Superior temporal gyrus (tissue), 1 donor: ENCODE results near the gene ALPI.
"Not testable (repeated sequence)": the region's sequence is repeated elsewhere in the genome, so short reads cannot be mapped to it uniquely, and the experiment has no call there.

ENCODE experiments used
- DNase-seq: peaks from one replicate; pipeline ENCODE4 v3.0.0-alpha.2; 2016; ENCODE audit errors: extremely low spot score

ALPI gene

DNA sequence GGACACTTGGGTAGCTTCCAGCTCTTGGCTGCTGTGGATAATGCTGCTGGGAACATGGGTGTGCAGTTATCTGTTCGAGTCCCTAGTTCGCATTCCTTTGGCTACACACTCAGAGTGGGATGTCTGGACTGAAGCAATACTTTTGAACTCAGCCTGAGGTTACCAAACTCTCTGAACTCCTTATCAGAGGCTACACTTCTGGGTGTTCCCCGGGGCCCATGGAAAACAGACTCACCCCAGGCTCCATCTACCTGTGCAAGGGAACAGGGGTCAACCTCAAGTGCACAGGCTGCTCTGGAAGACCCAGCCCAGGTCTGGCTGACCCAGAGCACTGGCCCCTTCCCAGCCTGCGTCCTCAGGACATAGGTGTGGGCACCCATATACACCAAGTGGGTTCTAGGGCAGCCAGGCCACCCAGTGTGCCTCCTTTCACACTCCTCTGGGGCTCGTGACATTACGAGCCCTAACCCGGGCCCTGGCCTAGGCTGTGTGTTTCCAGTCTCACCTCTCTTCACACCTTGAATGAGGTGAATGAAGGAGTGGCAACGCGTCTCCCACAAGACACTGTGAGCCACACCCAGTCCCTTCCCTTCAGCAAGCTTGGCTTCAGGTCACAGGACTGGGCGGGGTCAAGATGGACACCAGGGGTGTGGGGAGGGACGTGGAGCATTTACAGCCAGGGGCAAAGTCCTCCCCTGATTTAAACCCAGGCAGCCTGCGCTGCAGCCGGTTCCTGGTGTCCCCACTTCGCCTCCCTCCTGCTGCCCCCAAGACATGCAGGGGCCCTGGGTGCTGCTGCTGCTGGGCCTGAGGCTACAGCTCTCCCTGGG lies at the start of gene ALPI:
Gene ALPI, plus strand, starts transcription at position 728 of the 830 bp plus-strand sequence. Its CDS starts 47 bp downstream, at position 775.
- DNase-seq: no peak

DNA sequence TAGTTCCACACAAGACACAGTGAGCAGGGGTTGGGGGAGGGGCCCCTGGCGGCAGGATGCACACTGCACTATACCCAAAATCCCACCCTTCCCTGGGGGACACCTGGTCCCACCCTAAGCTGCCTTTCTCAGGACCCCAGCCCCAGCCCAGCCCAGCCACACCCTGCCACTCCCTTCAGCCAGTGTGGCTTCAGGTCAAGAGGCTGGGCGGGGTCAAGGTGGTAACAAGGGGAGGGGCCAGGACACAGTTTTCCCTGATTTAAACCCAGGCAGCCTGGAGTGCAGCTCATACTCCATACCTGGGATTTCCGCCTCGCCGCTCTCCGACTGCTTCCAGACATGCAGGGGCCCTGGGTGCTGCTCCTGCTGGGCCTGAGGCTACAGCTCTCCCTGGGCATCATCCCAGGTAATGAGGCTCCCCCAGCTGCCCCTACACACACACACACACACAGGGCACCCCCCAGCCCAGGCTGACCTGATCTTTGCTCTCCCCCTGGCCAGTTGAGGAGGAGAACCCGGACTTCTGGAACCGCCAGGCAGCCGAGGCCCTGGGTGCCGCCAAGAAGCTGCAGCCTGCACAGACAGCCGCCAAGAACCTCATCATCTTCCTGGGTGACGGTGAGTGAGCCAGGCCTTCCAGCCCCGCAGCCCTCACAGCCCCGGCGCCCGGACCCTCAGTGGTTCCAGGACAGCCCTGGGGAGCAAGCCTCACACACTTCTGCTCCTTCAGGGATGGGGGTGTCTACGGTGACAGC lies 49.2 kb upstream of the ALPI start, which contains the start of gene ALPG:
Gene ALPG, plus strand, starts transcription at position 289 of the 755 bp plus-strand sequence. Its CDS starts 51 bp downstream, at position 340.
- no peak for DNase-seq

DNA sequence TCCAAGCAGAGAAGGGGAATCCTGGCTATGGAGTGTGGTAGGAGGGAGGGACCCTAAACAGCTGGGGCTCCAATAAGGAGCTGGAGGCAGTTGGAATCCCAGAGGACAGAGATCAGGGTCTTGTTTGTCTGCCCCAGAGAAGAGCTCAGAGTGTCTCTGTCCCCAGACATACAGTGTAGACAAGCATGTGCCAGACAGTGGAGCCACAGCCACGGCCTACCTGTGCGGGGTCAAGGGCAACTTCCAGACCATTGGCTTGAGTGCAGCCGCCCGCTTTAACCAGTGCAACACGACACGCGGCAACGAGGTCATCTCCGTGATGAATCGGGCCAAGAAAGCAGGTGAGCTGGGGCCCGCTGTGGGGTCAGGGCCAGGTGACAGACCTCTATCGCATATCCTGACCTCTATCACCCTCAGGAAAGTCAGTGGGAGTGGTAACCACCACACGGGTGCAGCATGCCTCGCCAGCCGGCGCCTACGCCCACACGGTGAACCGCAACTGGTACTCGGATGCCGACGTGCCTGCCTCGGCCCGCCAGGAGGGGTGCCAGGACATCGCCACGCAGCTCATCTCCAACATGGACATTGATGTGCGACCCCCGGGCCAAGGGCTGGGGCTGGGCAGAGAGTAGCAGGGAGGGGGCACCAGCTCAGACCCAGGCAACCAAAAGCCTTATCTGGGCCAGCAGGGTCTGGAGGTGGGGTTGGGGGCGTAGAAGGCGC lies 48.4 kb upstream of the ALPI start:
- not testable (repeated sequence) for DNase-seq

DNA sequence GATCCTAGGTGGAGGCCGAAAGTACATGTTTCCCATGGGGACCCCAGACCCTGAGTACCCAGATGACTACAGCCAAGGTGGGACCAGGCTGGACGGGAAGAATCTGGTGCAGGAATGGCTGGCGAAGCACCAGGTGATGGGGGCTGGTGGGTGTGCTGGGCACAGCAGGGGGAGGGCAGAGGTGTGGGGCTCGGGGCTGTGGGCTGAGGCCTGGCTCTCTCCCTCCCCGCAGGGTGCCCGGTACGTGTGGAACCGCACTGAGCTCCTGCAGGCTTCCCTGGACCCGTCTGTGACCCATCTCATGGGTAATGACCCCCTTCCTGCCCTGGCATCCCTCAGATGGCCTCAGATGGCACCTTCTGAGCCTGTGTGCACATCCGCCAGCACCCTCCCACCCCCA lies 47.7 kb upstream of the ALPI start:
- not testable (repeated sequence) for DNase-seq

DNA sequence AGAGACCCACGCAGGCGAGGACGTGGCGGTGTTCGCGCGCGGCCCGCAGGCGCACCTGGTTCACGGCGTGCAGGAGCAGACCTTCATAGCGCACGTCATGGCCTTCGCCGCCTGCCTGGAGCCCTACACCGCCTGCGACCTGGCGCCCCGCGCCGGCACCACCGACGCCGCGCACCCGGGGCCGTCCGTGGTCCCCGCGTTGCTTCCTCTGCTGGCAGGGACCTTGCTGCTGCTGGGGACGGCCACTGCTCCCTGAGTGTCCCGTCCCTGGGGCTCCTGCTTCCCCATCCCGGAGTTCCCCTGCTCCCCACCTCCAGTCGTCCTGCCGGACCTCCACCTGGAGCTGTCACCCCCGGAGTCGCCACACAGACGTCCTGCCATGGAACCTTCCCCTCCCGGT lies 46.3 kb upstream of the ALPI start:
- DNase-seq: not testable (repeated sequence)

DNA sequence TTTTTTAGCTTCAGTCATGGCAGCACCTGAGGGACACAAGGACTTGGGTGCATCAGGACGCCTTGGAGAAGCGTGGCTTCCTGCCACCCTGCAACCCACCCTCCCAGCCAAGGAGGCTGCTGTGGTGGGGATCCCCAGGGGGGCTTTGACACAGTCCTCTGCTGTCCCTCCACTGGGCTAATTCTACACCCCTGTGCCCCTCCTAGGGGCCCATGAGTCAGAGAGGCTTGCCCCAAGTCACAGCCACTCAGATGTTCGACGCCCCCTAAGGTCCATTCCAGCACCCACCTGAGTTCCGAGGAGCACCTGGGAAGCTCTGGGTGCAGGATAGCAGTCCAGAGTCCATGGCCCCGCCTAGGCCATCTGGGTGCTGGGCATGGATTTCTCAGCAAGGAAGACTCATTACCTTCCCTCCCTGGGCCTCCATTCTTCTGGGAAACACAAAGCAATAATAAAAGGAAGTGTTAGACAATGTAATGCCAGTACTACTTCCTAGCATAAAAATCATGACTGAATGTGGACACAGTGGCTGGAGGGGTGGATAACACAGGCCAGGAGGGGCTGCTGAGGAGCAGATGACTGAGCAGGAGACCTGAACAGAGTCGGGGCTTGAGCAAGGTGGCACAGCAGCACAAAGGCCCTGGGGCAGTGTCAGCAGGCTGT lies 45.6 kb upstream of the ALPI start:
- no peak for DNase-seq

DNA sequence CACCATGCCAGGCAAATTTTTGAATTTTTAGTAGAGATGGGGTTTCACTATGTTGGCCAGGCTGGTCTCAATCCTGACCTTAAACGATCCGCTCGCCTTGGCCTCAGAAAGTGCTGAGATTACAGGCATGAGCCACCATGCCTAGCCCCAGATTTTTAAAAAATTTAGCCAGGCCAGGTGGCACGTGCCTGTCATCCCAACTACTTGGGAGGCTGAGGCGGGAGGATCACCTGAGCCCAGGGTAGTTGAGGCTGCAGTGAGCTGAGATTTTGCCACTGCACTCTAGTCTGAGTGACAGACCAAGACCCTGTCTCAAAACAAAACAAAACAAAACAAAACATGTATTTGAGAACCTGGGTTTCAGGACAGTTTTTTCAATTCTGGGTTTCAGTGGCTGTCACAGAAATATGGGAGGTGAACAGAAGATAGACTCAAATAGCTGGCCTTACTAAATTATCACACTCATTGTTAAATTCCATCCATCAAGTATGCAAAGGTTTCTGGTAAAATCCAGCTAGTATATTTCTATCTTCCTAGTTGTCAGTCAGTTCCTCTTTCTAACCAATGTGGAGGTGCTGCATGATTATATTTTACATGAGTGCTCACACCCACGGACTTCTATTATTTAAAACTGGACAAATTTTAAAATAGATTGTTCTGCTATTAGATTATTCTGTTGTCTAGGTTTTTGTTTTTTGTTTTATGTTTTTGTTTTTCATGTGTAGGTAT lies 43.9 kb upstream of the ALPI start:
- no peak for DNase-seq

DNA sequence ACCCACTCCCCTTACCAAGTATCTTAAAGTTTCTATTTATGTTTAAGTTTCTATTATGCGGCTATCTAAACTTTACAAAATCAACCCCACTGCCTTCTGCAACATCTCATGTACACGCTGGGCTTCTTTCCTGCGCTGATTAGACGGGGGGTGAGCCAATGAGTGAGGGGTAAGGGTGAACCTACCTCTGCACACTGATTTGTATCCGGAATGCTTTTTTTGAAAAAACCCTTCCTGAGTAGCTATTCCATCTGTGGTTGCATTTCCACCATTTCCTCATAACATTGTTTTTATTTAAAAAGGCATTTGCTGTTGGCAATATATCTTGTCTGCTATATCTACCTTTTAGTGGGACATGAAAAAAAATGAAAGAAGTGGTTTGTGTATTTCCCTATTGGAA lies 43.0 kb upstream of the ALPI start:
- DNase-seq: no peak

DNA sequence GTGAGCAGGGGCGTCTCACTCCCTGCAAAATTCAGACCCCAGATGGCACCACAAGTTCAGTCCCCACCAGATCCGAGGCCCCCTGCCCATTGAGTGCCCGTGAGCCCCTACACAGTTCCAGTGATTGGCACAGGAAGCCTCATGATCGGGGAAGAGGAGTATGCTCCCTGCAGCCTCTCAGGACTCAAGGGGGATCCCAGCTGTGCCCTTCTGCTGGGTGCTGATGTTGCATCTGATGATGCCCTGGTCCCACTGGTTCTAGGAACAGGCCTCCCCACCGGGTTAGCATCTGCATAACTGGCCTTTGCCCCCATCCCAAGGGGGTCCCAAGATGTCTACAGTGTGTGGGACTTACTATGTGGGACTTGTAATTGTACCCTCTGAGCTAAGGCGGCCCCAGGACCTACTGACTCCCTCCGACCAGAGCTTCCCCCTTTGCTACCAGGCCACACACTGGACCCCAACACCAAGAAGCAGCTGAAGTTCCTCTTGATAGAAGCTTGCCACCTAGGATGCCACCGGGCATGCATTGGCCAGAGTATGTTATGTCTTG lies 40.7 kb upstream of the ALPI start:
- no peak for DNase-seq

DNA sequence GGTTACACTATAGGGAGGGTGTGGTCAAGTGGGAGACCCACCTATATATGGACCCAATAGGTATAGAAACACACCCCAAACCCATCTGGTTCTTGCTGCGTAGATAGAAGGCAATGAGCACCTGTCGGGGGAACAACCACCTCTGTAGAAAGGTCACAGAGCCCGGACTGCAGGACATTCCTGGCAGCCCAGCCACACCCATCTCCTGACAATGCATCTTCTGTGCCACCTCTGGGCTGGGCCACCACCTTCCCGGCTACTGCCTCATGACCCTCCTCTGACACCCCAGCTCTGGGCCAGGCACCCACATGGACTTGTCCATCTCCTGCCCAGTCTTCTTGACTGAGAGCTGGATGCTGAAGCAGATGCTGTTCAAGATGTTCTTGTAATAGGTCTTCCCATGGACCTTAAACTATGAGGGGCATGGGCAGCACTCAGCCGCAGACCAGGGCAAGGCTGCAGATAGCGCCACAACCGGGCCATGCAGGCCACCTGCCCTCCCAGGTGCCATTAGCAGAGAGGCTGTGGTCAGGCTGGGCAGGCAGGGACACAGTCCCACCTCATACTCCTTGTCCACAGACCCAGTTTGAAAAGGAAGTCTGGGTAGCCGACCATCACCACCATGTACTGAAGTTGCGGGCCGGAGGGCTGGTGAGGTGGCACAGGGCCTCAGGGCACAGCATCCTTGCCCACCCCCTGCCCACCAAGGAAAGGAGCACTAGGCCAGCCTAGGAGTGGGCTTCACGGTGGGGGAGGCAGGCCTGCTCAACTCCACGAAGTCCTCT lies 40.0 kb upstream of the ALPI start:
- no peak for DNase-seq

DNA sequence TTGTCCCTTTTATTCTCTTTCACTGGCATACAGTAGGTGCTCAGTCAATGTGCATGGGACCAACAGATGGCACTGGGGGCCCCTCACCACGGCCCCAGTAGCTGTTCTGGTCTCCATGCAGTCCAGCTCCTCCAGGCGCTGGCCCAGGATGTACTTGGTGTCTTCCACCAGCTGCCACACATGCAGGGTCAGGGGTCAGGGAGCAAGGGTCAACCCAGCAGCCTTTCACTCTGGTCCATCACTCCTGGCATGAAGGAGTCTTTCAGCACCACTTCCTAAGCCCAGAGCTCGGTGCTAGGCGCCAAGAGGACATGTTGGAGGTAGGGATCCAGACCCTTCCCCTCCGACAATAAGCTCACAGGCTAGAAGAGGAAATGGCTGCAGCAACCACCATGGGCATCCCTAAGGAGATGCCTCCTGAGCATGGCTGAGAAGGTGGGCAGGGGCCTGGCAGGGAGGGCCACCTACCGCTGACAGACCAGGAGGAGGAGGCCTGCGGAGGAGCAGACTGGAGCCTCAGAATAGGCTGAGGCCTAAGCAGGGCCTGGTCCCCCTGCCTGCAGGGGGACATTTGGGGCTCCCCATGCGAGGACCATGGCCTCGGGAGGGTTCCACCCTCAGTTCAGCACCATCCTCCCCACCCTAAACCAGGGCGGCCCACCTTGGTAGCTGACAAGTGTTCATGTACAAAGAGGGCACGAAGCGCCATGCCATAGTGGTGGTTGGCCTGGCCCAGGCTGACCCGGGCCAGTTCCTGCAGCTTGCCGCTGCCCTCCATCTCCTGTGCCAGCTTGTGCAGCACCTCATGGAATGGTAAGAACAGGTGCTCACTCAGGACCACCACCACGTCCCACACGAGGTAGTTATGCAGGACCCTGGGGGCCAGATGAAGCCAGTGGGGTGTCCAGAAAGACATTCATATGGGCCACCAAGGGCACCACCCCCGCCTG lies 39.2 kb upstream of the ALPI start:
- DNase-seq: no peak

DNA sequence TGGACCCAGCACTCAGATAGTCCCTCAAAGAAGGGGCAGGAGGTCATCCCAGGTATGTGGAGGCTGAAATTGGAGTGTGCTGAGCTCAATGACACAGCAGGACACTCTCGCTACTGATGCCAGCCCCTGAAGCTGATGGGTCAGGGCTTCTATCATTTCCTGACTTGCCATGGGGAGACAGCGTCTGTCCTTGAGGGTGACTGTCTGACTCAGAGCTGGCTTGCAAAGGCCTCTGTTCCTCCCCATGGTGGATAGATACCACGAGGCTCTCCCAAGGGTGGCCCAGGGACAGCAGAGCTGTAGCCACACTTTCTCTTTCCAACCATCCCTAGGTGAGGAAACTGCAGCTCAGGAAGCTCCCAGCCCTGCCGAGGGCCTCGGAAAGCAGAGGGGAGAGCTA lies 38.5 kb upstream of the ALPI start:
- no peak for DNase-seq

DNA sequence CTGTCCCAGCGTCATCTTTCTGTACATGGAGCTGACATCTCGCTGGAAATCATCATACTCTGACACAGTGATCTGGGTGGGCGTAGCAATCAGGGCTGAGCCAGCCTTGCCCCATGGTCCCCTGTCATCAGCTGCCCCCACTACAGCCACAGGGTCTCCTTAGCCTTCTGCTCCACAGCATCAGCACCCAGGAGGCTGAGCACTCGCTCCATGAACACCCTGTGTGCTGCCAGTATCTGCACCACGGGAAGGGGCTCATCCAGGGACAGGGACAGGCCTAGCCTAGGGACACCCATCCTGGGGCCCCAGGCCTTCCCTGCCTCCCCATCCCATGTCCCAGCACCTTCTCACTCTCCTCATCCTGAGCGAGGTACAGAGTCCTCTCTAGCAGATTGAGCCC lies 37.9 kb upstream of the ALPI start:
- DNase-seq: no peak

DNA sequence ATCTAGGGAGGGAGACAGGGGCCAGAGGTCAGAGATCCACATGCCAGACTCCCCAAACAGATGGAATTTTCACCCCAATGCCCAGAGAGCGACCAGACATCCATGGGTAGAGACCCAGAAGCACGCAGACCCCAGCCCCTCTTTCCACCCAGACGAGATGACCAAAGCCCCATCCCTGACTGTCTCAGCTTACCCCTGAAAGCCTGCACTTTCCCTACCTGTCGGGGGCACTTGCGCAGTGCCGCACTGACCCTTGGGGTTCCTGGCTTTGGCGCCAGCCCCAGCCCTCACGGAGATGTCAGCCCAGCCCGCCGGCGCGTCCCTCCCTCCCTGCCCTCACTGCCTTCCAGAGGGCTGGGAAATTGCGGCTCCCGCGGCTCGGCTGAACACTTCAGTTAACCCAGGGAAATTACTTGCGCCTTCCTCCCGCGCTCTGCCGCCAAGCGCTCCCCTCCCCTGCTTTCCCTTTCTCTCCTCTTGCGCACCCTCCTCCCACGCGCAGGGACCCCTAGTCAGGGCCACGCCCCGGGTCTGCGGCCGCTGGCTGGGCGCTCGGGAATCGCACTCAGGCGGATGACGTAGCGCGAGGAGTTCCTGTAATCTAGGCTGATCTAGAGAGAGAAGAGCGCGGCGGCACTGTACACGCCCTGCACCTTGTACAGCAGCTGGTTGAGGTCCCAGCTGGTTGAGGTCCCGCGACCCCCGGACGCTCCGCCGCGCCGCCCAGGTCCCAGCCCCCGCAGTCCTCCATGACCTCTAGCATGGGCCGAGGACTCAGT lies 37.3 kb upstream of the ALPI start:
- no peak for DNase-seq

DNA sequence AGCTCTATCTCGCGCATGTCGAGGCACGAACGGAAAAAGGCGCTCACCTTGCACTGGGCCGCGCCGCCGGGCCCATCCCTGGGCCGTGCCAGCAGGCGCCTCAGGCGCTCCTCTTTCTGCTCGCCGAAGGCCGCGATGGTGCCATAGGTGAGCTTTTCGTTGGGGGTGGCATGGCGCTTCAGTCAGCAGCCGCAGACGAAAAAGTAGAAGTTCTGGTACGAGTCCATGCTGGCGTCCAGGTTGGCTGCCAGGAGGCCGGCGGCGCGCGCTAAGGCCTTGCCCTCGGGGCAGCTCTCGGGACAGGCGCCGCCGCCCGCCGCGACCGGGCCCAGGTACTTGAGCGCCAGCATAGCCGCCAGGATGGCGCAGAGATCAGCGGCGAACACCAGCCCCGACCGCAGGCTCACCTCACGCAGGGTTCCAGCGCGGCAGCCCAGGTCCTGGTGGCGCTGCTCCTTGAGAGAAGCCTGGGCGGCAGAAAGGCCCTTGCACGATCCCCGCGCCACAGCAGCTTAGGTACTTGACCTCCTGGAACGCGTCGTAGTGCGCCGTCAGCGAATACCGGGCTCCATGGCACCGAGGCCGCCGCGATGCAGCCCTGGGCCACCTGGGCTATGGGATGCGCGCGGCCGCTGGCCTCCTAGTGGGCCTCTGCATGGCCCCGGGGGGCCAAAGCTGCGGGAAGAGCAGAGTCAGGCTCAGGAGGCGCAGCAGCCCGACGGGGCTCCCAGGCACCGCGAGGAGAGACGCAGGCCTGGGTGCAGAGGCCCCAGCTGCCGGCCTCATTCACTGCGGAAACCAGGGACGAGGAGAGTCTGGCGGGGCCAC lies 36.5 kb upstream of the ALPI start:
- DNase-seq: no peak

DNA sequence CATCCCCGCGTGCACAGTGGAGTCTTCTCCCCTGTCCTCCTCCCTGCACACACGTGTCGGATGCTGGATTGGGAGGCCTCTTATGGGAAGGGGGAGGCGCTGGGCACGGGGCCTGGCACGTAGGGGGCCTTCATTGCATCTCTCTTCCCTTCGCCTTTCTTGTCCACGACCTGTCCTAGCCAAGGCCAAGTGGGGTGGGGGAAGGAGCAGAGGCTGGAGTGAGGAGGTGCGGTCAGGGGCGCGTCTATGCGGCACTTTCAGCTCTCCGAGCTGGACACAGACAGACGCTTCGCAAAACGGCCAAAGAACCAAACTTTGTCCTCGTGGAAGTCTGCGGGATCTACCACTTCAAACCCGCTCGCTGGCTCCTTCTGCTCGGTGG lies 35.9 kb upstream of the ALPI start:
- DNase-seq: no peak
